A673 (cell line): ENCODE results near the gene BCAP29. TPM values are rescaled to one million over a fixed set of nuclear protein-coding genes. Genes with fewer than 3 reads are reported as not detected.

Experiments used
- BruUV-seq: library from RNA; stranded (reverse); fragments of 400-500 nt; replicated peaks from 2 replicates; lab custom pipeline; 2021; lab: Mats Ljungman, UMichigan
- CTCF ChIA-PET: fragments of 300-600 bp; sonication (Branson Sonifier 250); formaldehyde crosslinking; loops from one replicate; lab custom pipeline; 2022; ENCODE audit warnings: antibody characterized with exemption; lab: Charles Lee
- POLR2A ChIA-PET: fragments of 300-600 bp; sonication (Branson Sonifier 250); formaldehyde crosslinking; loops from one replicate; lab custom pipeline; 2022; ENCODE audit warnings: antibody characterized with exemption; ENCODE audit not compliant: low non-redundant PET; lab: Charles Lee
- DNase-seq: peaks from one replicate; pipeline ENCODE4 v3.0.0-alpha.2; 2015; ENCODE audit warnings: low spot score
- H3K27ac ChIP-seq: fragments of 200-600 bp; sonication (generic); 2 replicates; pipeline ENCODE4 v1.5.1; 2016; ENCODE audit warnings: mixed run types, low read depth, mild to moderate bottlenecking, mixed read lengths, antibody characterized with exemption, low read length; ENCODE audit not compliant: poor library complexity, severe bottlenecking
- H3K27me3 ChIP-seq: fragments of 200-600 bp; sonication (generic); replicated peaks from 2 replicates; pipeline ENCODE4 v1.6.1; 2017; ENCODE audit warnings: mixed run types, low read depth, mild to moderate bottlenecking, mixed read lengths, antibody characterized with exemption, low read length; ENCODE audit not compliant: insufficient read depth, poor library complexity
- H3K36me3 ChIP-seq: fragments of 200-600 bp; sonication (generic); 2 replicates; pipeline ENCODE4 v1.6.1; 2016; ENCODE audit warnings: mixed run types, mild to moderate bottlenecking, mixed read lengths, antibody characterized with exemption, low read length; ENCODE audit not compliant: insufficient read depth, poor library complexity, severe bottlenecking
- H3K4me1 ChIP-seq: fragments of 200-600 bp; sonication (generic); 2 replicates; pipeline ENCODE4 v1.6.1; 2017; ENCODE audit warnings: mixed run types, mild to moderate bottlenecking, mixed read lengths, antibody characterized with exemption, low read length; ENCODE audit not compliant: insufficient read depth, poor library complexity, severe bottlenecking
- H3K4me3 ChIP-seq: fragments of 200-600 bp; sonication (generic); 2 replicates; pipeline ENCODE4 v1.5.1; 2016; ENCODE audit warnings: low read depth, mixed run types, mild to moderate bottlenecking, mixed read lengths, low read length; ENCODE audit not compliant: poor library complexity, severe bottlenecking
- H3K9me3 ChIP-seq: fragments of 200-600 bp; sonication (generic); 2 replicates; pipeline ENCODE4 v1.6.1; 2016; ENCODE audit warnings: mixed run types, low read depth, mild to moderate bottlenecking, mixed read lengths, antibody characterized with exemption, low read length; ENCODE audit not compliant: poor library complexity, severe bottlenecking
- CTCF ChIP-seq: fragments of 300-800, 200-600 bp; sonication (generic); conservative IDR thresholded peaks from 2 replicates; pipeline ENCODE4 v1.5.1; 2017; ENCODE audit warnings: low read depth, mild to moderate bottlenecking, antibody characterized with exemption, low read length, moderate library complexity, mixed read lengths
- EZH2 ChIP-seq: fragments of 200-600 bp; sonication (generic); IDR thresholded peaks from 2 replicates; pipeline ENCODE4 v1.6.1; 2017; ENCODE audit warnings: borderline replicate concordance, low read depth, mild to moderate bottlenecking, mixed read lengths, antibody characterized with exemption, low read length; ENCODE audit not compliant: poor library complexity, severe bottlenecking
- intact Hi-C: fragments of 100-400 bp; cut with micrococcal nuclease; formaldehyde crosslinking; loops from one replicate; pipeline ENCODE4 v1.10.0; 2022; ENCODE audit not compliant: unreplicated experiment
- total RNA-seq: library from RNA; stranded (reverse); gene quantifications from 2 replicates; pipeline ENCODE4 v1.2.3, GENCODE V29; 2021

BCAP29 gene
- total RNA-seq, 1 experiment from 2014 or later = 32.0 TPM

GRCh38 chr7:107614425-107614824, 34.4 kb downstream of the BCAP29 start:
- intact Hi-C loops = no loop called here
- CTCF ChIA-PET = no interaction called here
- H3K27ac ChIP-seq = no peak overlapping the region

GRCh38 chr7:107615910-107616680, 36.0 kb downstream of the BCAP29 start:
- no peak for DNase-seq

More at GRCh38 chr7:107614425-107614824, 34.4 kb downstream of the BCAP29 start:
- H3K4me1 ChIP-seq = peaks cover 12% of the 10 kb centered on the region
- TF ChIP-seq EZH2 (no peak), CTCF (no peak)
- H3K9me3 ChIP-seq = no peaks in the 10 kb centered on the region
- DNase-seq = no peak
- no peak overlapping the region for H3K4me3 ChIP-seq
- no TSS peak for BruUV-seq
- no peaks in the 10 kb centered on the region for H3K27me3 ChIP-seq
- POLR2A ChIA-PET = no interaction called here
- no peaks in the 10 kb centered on the region for H3K36me3 ChIP-seq

GRCh38 chr7:107622429-107622828, 42.4 kb downstream of the BCAP29 start:
- DNase-seq = peak; percentile 12
- ChIA-PET POLR2A (no interaction called here), CTCF (no interaction called here)
- TF ChIP-seq EZH2 (no peak), CTCF (no peak)
- H3K4me3 ChIP-seq = no peak overlapping the region
- H3K36me3 ChIP-seq = no peaks in the 10 kb centered on the region
- H3K27me3 ChIP-seq = no peaks in the 10 kb centered on the region
- H3K9me3 ChIP-seq = no peaks in the 10 kb centered on the region
- intact Hi-C loops = no loop called here
- H3K27ac ChIP-seq = no peak overlapping the region
- BruUV-seq = no TSS peak
- H3K4me1 ChIP-seq = no peaks in the 10 kb centered on the region

More at GRCh38 chr7:107615910-107616680, 36.0 kb downstream of the BCAP29 start:
- no TSS peak for BruUV-seq
- no peak for TF ChIP-seq CTCF
- TF ChIP-seq EZH2 = no peak
- no peaks in the 10 kb centered on the region for H3K27me3 ChIP-seq
- H3K9me3 ChIP-seq = no peaks in the 10 kb centered on the region
- H3K4me3 ChIP-seq = no peak overlapping the region
- ChIA-PET POLR2A (no interaction called here), CTCF (no interaction called here)
- H3K36me3 ChIP-seq = no peaks in the 10 kb centered on the region
- no peaks in the 10 kb centered on the region for H3K4me1 ChIP-seq
- intact Hi-C loops = no loop called here
- no peak overlapping the region for H3K27ac ChIP-seq
